A172 (cell line): ENCODE data around the gene NFYB. TPM values are rescaled to one million over a fixed set of nuclear protein-coding genes. Genes with fewer than 3 reads are reported as not detected.

Source experiments
- DNase-seq: peaks from one replicate; pipeline ENCODE4 v3.0.0-alpha.2; 2015; ENCODE audit warnings: low spot score
- total RNA-seq: library from RNA; depleted of rRNA; stranded (reverse); fragments of >200 nt; shearing (Covaris generic); gene quantifications from 2 replicates; pipeline ENCODE4 v1.2.3, GENCODE V29; 2014

Gene NFYB
- total RNA-seq, 1 experiment from 2014 or later: 34.9 TPM

- DNase-seq: no peak
Measured at GRCh38 chr12:104155711-104156555, 17.9 kb upstream of the NFYB start.

- DNase-seq: no peak
Measured at GRCh38 chr12:104154806-104155205, 16.8 kb upstream of the NFYB start.

GRCh38 chr12:104154286-104154685 is 16.3 kb upstream of the NFYB start:
- DNase-seq: no peak

GRCh38 chr12:104152685-104153241 is 14.8 kb upstream of the NFYB start:
- no peak for DNase-seq

GRCh38 chr12:104150416-104150815 is 12.4 kb upstream of the NFYB start:
- DNase-seq: no peak

- no peak for DNase-seq
Measured at GRCh38 chr12:104147346-104147745, 9.3 kb upstream of the NFYB start.

- no peak for DNase-seq
Measured at GRCh38 chr12:104143918-104144317, 5.9 kb upstream of the NFYB start.

- DNase-seq: no peak
Measured at GRCh38 chr12:104143002-104143401, 5.0 kb upstream of the NFYB start.

GRCh38 chr12:104142543-104142942 is 4.5 kb upstream of the NFYB start:
- no peak for DNase-seq

- DNase-seq: no peak
Measured at GRCh38 chr12:104138797-104139152, 765 bp upstream of the NFYB start.

GRCh38 chr12:104137001-104137901 is 759 bp downstream of the NFYB start:
- DNase-seq: peak; percentile 34

- peak; percentile 2 for DNase-seq
Measured at GRCh38 chr12:104136577-104136976, 1.4 kb downstream of the NFYB start.

GRCh38 chr12:104134882-104135281 is 3.1 kb downstream of the NFYB start:
- DNase-seq: no peak

GRCh38 chr12:104133866-104134265 is 4.1 kb downstream of the NFYB start:
- DNase-seq: no peak

GRCh38 chr12:104133321-104133720 is 4.7 kb downstream of the NFYB start:
- DNase-seq: no peak

GRCh38 chr12:104132351-104132956 is 5.6 kb downstream of the NFYB start:
- no peak for DNase-seq

GRCh38 chr12:104131609-104132008 is 6.4 kb downstream of the NFYB start:
- DNase-seq: no peak

- DNase-seq: no peak
Measured at GRCh38 chr12:104130760-104131159, 7.2 kb downstream of the NFYB start.

- no peak for DNase-seq
Measured at GRCh38 chr12:104126548-104126947, 11.5 kb downstream of the NFYB start.

- no peak for DNase-seq
Measured at GRCh38 chr12:104122298-104122697, 15.7 kb downstream of the NFYB start.

GRCh38 chr12:104121001-104121400 is 17.0 kb downstream of the NFYB start:
- peak; percentile 71 for DNase-seq

- DNase-seq: no peak
Measured at GRCh38 chr12:104115587-104115975, 22.4 kb downstream of the NFYB start.
